Calu3 (cell line): ENCODE results near the gene CENPB. TPM values are rescaled to one million over a fixed set of nuclear protein-coding genes. Genes with fewer than 3 reads are reported as not detected.

Experiments
- BruUV-seq: library from RNA; stranded (reverse); fragments of 400-500 nt; replicated peaks from 2 replicates; lab custom pipeline; 2021; lab: Mats Ljungman, UMichigan
- CTCF ChIA-PET: fragments of 300-600 bp; sonication (Branson Sonifier 250); formaldehyde crosslinking; loops from one replicate; lab custom pipeline; 2022; ENCODE audit warnings: antibody characterized with exemption; lab: Charles Lee
- DNase-seq: peaks from one replicate; pipeline ENCODE4 v3.0.0; 2022
- H3K27ac Mint-ChIP-seq: one replicate; pipeline ENCODE4 v1.8.0; 2022; ENCODE audit warnings: mixed read lengths; ENCODE audit not compliant: unreplicated experiment
- H3K27me3 Mint-ChIP-seq: one replicate; pipeline ENCODE4 v1.8.0; 2022; ENCODE audit warnings: mixed read lengths; ENCODE audit not compliant: unreplicated experiment
- H3K36me3 Mint-ChIP-seq: one replicate; pipeline ENCODE4 v1.8.0; 2022; ENCODE audit warnings: mild to moderate bottlenecking, moderate library complexity, mixed read lengths; ENCODE audit not compliant: insufficient read depth, unreplicated experiment
- H3K4me1 Mint-ChIP-seq: one replicate; pipeline ENCODE4 v1.8.0; 2022; ENCODE audit warnings: mild to moderate bottlenecking, low read depth, mixed read lengths; ENCODE audit not compliant: unreplicated experiment
- H3K4me3 Mint-ChIP-seq: one replicate; pipeline ENCODE4 v1.8.0; 2022; ENCODE audit warnings: mild to moderate bottlenecking, low read depth, moderate library complexity, mixed read lengths; ENCODE audit not compliant: unreplicated experiment
- H3K9me3 Mint-ChIP-seq: one replicate; pipeline ENCODE4 v1.8.0; 2022; ENCODE audit warnings: low read depth, mixed read lengths; ENCODE audit not compliant: unreplicated experiment
- CTCF ChIP-seq: fragments of 200-600 bp; IDR thresholded peaks from one replicate; pipeline ENCODE4 v1.8.0; 2022; ENCODE audit warnings: antibody characterized with exemption; ENCODE audit not compliant: unreplicated experiment
- intact Hi-C: fragments of 100-400 bp; cut with micrococcal nuclease; formaldehyde crosslinking; loops from one replicate; pipeline ENCODE4 v1.10.0; 2022; ENCODE audit not compliant: unreplicated experiment
- total RNA-seq: library from RNA; stranded (reverse); gene quantifications from 2 replicates; pipeline ENCODE4 v1.2.3, GENCODE V29; 2022

CENPB gene
- total RNA-seq, 1 experiment from 2014 or later = 44.9 TPM

GRCh38 chr20:3757268-3757667, 29.3 kb downstream of the CENPB start:
- DNase-seq = no peak
- Mint-ChIP-seq H3K27me3 (no peaks in the 10 kb centered on the region), H3K9me3 (no peaks in the 10 kb centered on the region), H3K27ac (no peak overlapping the region), H3K36me3 (peaks cover 14% of the 10 kb centered on the region), H3K4me1 (peaks cover 5% of the 10 kb centered on the region), H3K4me3 (no peak overlapping the region)
- intact Hi-C loops = no loop called here
- BruUV-seq = no TSS peak
- CTCF ChIA-PET = interaction anchor here (0.6 kb wide), 1 partner anchor 301 kb away, joined by 4 read pairs; no protein-coding TSS in a partner anchor
- TF ChIP-seq CTCF = no peak

- intact Hi-C loops = no loop called here
- no peak for TF ChIP-seq CTCF
- H3K9me3 Mint-ChIP-seq = no peaks in the 10 kb centered on the region
- no peak overlapping the region for H3K27ac Mint-ChIP-seq
- no peak for DNase-seq
- CTCF ChIA-PET = no interaction called here
- no peak overlapping the region for H3K4me3 Mint-ChIP-seq
- BruUV-seq = no TSS peak
- H3K27me3 Mint-ChIP-seq = no peaks in the 10 kb centered on the region
- H3K4me1 Mint-ChIP-seq = peaks cover 10% of the 10 kb centered on the region
- H3K36me3 Mint-ChIP-seq = peaks cover 19% of the 10 kb centered on the region
Observed at GRCh38 chr20:3755814-3756480, 30.6 kb downstream of the CENPB start.

- no peak for DNase-seq
- no peak overlapping the region for H3K27ac Mint-ChIP-seq
- no peaks in the 10 kb centered on the region for H3K27me3 Mint-ChIP-seq
- intact Hi-C loops = no loop called here
- no TSS peak for BruUV-seq
- H3K4me3 Mint-ChIP-seq = no peak overlapping the region
- peaks cover 19% of the 10 kb centered on the region for H3K36me3 Mint-ChIP-seq
- peaks cover 10% of the 10 kb centered on the region for H3K4me1 Mint-ChIP-seq
- TF ChIP-seq CTCF = no peak
- CTCF ChIA-PET = interaction anchor here (0.6 kb wide), 1 partner anchor 54 kb away, joined by 3 read pairs; no protein-coding TSS in a partner anchor
- no peaks in the 10 kb centered on the region for H3K9me3 Mint-ChIP-seq
Observed at GRCh38 chr20:3755269-3755668, 31.3 kb downstream of the CENPB start.

GRCh38 chr20:3754276-3754630, 32.3 kb downstream of the CENPB start:
- no peaks in the 10 kb centered on the region for H3K9me3 Mint-ChIP-seq
- no peak for DNase-seq
- no peaks in the 10 kb centered on the region for H3K27me3 Mint-ChIP-seq
- H3K36me3 Mint-ChIP-seq = peaks cover 14% of the 10 kb centered on the region
- BruUV-seq = no TSS peak
- no peak overlapping the region for H3K27ac Mint-ChIP-seq
- CTCF ChIA-PET = no interaction called here
- intact Hi-C loops = no loop called here
- peaks cover 10% of the 10 kb centered on the region for H3K4me1 Mint-ChIP-seq
- no peak for TF ChIP-seq CTCF
- H3K4me3 Mint-ChIP-seq = no peak overlapping the region
